AG04449 (cell line): ENCODE results near the gene ABHD12.

Experiments used
- CTCF ChIA-PET: fragments of 350-600 bp; formaldehyde crosslinking; extraction: SDS; loops from one replicate; lab custom pipeline; 2021; ENCODE audit warnings: antibody characterized with exemption; lab: Yijun Ruan, JAX
- POLR2A ChIA-PET: fragments of 400-600, 350-600 bp; formaldehyde crosslinking; extraction: SDS; loops from one replicate; lab custom pipeline; 2020; ENCODE audit warnings: antibody characterized with exemption, inconsistent platforms; lab: Yijun Ruan, JAX
- DNase-seq: peaks from one replicate; pipeline ENCODE4 v3.0.0-alpha.2; 2010; ENCODE audit warnings: low read depth, low spot score
- H3K4me3 ChIP-seq: 2 replicates; pipeline ENCODE4 v1.5.1; 2011; ENCODE audit warnings: low read depth, mild to moderate bottlenecking, control low read depth, low read length
- CTCF ChIP-seq: IDR thresholded peaks from one replicate; pipeline ENCODE4 v1.5.1; 2011; ENCODE audit warnings: mild to moderate bottlenecking, moderate library complexity, low read length, control low read depth, inconsistent platforms; ENCODE audit not compliant: insufficient read depth; ENCODE audit errors: missing control alignments

The ABHD12 gene

GRCh38 chr20:25321991-25322390 is 68.6 kb downstream of the ABHD12 start:
- ChIA-PET CTCF (interaction anchor here (0.8 to 1.2 kb wide), 2 partner anchors 12 to 73 kb away, joined by 3 read pairs; no protein-coding TSS in a partner anchor), POLR2A (interaction anchor here (0.7 kb wide), 1 partner anchor 43 kb away, joined by 3 read pairs; no protein-coding TSS in a partner anchor)
- no peak overlapping the region for H3K4me3 ChIP-seq
- TF ChIP-seq CTCF: no peak
- DNase-seq: no peak

- POLR2A ChIA-PET: no interaction called here
- CTCF ChIA-PET: interaction anchor here (0.8 to 1.2 kb wide), 4 partner anchors 10 to 78 kb away, joined by 3 to 4 read pairs (median 3); no protein-coding TSS in a partner anchor
- TF ChIP-seq CTCF: no peak
Observed at GRCh38 chr20:25321262-25321831, 69.3 kb downstream of the ABHD12 start.

GRCh38 chr20:25320035-25320800 is 70.4 kb downstream of the ABHD12 start:
- no peak for TF ChIP-seq CTCF
- POLR2A ChIA-PET: interaction anchor here (0.9 kb wide), 1 partner anchor 47 kb away, joined by 3 read pairs; no protein-coding TSS in a partner anchor

More at GRCh38 chr20:25321262-25321831, 69.3 kb downstream of the ABHD12 start:
- H3K4me3 ChIP-seq: no peak overlapping the region
- no peak for DNase-seq

GRCh38 chr20:25319241-25320034 is 71.2 kb downstream of the ABHD12 start:
- CTCF ChIA-PET: interaction anchor here (1.4 kb wide), 1 partner anchor 9 kb away, joined by 3 read pairs; no protein-coding TSS in a partner anchor
- DNase-seq: no peak

More at GRCh38 chr20:25320035-25320800, 70.4 kb downstream of the ABHD12 start:
- DNase-seq: no peak
- no peak overlapping the region for H3K4me3 ChIP-seq
- CTCF ChIA-PET: interaction anchor here (1.1 to 1.4 kb wide), 2 partner anchors 9 to 79 kb away, joined by 3 to 4 read pairs; no protein-coding TSS in a partner anchor

More at GRCh38 chr20:25319241-25320034, 71.2 kb downstream of the ABHD12 start:
- POLR2A ChIA-PET: interaction anchor here (0.9 to 1.2 kb wide), 2 partner anchors 10 to 46 kb away, joined by 3 to 4 read pairs; no protein-coding TSS in a partner anchor
- TF ChIP-seq CTCF: no peak
- H3K4me3 ChIP-seq: no peak overlapping the region
